ENCODE results near the gene GCLC.

GRCh38 chr6:53587291-53587690 is 42.4 kb upstream of the GCLC start:
- TF ChIP-seq PPARD (CRISPR knock-in tag; IDR thresholded peaks at IDR 0.05) = no peak
- no peak for TF ChIP-seq POLR2AphosphoS5 (IDR thresholded peaks at IDR 0.05; ENCODE audit: control insufficient read depth, insufficient read depth, low read depth, low read length)
- TF ChIP-seq PHF20 (IDR thresholded peaks at IDR 0.05; ENCODE audit: partially characterized antibody) = no peak
- no peak for TF ChIP-seq ARID3B (CRISPR knock-in tag; IDR thresholded peaks at IDR 0.05; ENCODE audit: borderline replicate concordance)
- TF ChIP-seq RAD21 (CRISPR knock-in tag; conservative IDR thresholded peaks at IDR 0.05 in 1 of 2, IDR thresholded peaks at IDR 0.05 in 1 of 2) = no peak
- TF ChIP-seq CTCF (IDR thresholded peaks at IDR 0.05 in 2 of 3, conservative IDR thresholded peaks at IDR 0.05 in 1 of 3; ENCODE audit: insufficient read depth in 2 of 3, low read depth in 1 of 3, low read length in 3 of 3) = no peak
- no peak for TF ChIP-seq REST (IDR thresholded peaks at IDR 0.05; ENCODE audit: borderline replicate concordance)
- no peak for TF ChIP-seq REST (CRISPR knock-in tag; IDR thresholded peaks at IDR 0.05; ENCODE audit: low read depth)
- no peak for TF ChIP-seq NFYB (IDR thresholded peaks at IDR 0.05; ENCODE audit: extremely low read depth, insufficient read length)
- TF ChIP-seq FOS (IDR thresholded peaks at IDR 0.05; ENCODE audit: extremely low read depth, insufficient read length) = no peak
- TF ChIP-seq CBX8 (IDR thresholded peaks at IDR 0.05; ENCODE audit: borderline replicate concordance, extremely low read depth, low read depth, low read length, poor library complexity, severe bottlenecking) = no peak
- TF ChIP-seq FOXM1 (IDR thresholded peaks at IDR 0.05; ENCODE audit: low read depth) = no peak
- TF ChIP-seq FOXM1 (CRISPR knock-in tag; IDR thresholded peaks at IDR 0.05; ENCODE audit: low read depth) = no peak
- no peak for TF ChIP-seq DPF2 (IDR thresholded peaks at IDR 0.05)
- no peak for TF ChIP-seq ZNF140 (CRISPR knock-in tag; IDR thresholded peaks at IDR 0.05)

All from K562 (cell line).